Peyer's patch (tissue), 4 donors: ENCODE data around the gene HOXD11. TPM values are rescaled to one million over a fixed set of nuclear protein-coding genes. Genes with fewer than 3 reads are reported as not detected.

Experiments
- DNase-seq, 3 donors: peaks; one replicate each; pipeline ENCODE4 v3.0.0-alpha.2; 2017 to 2019
- H3K27ac ChIP-seq, 4 donors: fragments of 200-600 bp; sonication (generic); one replicate each; pipeline ENCODE4 v1.5.1; 2016 to 2019
- H3K27me3 ChIP-seq, 2 donors: fragments of 200-600 bp; sonication (generic); one replicate each; pipeline ENCODE4 v1.5.1; 2019
- H3K36me3 ChIP-seq, 3 donors: fragments of 200-600 bp; sonication (generic); one replicate each; pipeline ENCODE4 v1.5.1; 2016 to 2019
- H3K4me1 ChIP-seq, 4 donors: fragments of 200-600 bp; sonication (generic); one replicate each; pipeline ENCODE4 v1.5.1; 2016 to 2019
- H3K4me3 ChIP-seq, 4 donors: fragments of 200-600 bp; sonication (generic); 1 replicate in 3 of 4; 2 replicates in 1 of 4; pipeline ENCODE4 v1.5.1; 2016 to 2019; ENCODE audit warnings: mild to moderate bottlenecking in 1 of 4
- H3K9me3 ChIP-seq, 4 donors: fragments of 200-600 bp; sonication (generic); one replicate each; pipeline ENCODE4 v1.5.1; 2016 to 2019; ENCODE audit warnings: mild to moderate bottlenecking in 1 of 4
- CTCF ChIP-seq, 6 experiments: fragments of 450-650 bp in 4 of 6; fragments of 200-600 bp in 2 of 6; sonication (generic) in 1 of 6; IDR thresholded peaks; one replicate each; pipeline ENCODE4 v1.5.1; 2017 to 2019; ENCODE audit warnings: antibody characterized with exemption in 6 of 6, mild to moderate bottlenecking in 3 of 6, moderate library complexity in 1 of 6
- POLR2A ChIP-seq, 2 donors: fragments of 450-650 bp; IDR thresholded peaks; one replicate each; pipeline ENCODE4 v1.5.1; 2017; ENCODE audit warnings: antibody characterized with exemption in 2 of 2, mild to moderate bottlenecking in 2 of 2, moderate library complexity in 2 of 2
- total RNA-seq, 4 donors: library from RNA; depleted of rRNA; stranded (reverse); fragments of >200 nt; gene quantifications; one replicate each; pipeline ENCODE4 v1.1.0, GENCODE V29; 2016

Gene HOXD11
- total RNA-seq, 4 donors from 2014 or later = not detected

- peak overlapping the region; percentile 43 to 83 (median 56) for H3K27ac ChIP-seq
- TF ChIP-seq POLR2A (IDR thresholded peaks at IDR 0.05) (no peak), CTCF (IDR thresholded peaks at IDR 0.05) (no peak)
- no peaks in the 10 kb centered on the region for H3K9me3 ChIP-seq
- H3K4me3 ChIP-seq = peak overlapping the region in 3 of 4 donors; percentile 1 to 67 (median 15)
- peaks cover 0 to 18% (median 0%) of the 10 kb centered on the region in 4 donors for H3K4me1 ChIP-seq
- peak in 1 of 3 donors; percentile 27 for DNase-seq
- H3K36me3 ChIP-seq = no peaks in the 10 kb centered on the region
- H3K27me3 ChIP-seq = no peaks in the 10 kb centered on the region
Measured at GRCh38 chr2:176138526-176138922, 31.4 kb downstream of the HOXD11 start.

- peaks cover 0 to 18% (median 0%) of the 10 kb centered on the region in 4 donors for H3K4me1 ChIP-seq
- DNase-seq = peak in 1 of 3 donors; percentile 27
- no peaks in the 10 kb centered on the region for H3K9me3 ChIP-seq
- peak overlapping the region in 2 of 4 donors; percentile 15 to 67 for H3K4me3 ChIP-seq
- peak overlapping the region; percentile 43 to 83 (median 56) for H3K27ac ChIP-seq
- no peaks in the 10 kb centered on the region for H3K36me3 ChIP-seq
- H3K27me3 ChIP-seq = no peaks in the 10 kb centered on the region
- no peak for TF ChIP-seq POLR2A (IDR thresholded peaks at IDR 0.05)
- no peak for TF ChIP-seq CTCF (IDR thresholded peaks at IDR 0.05)
Measured at GRCh38 chr2:176138923-176139660, 32.0 kb downstream of the HOXD11 start.

GRCh38 chr2:176139661-176140512 is 32.8 kb downstream of the HOXD11 start:
- Histone ChIP-seq H3K27me3 (no peaks in the 10 kb centered on the region), H3K4me1 (peaks cover 0 to 19% (median 0%) of the 10 kb centered on the region in 4 donors), H3K27ac (peak overlapping the region; percentile 43 to 83 (median 56)), H3K9me3 (no peaks in the 10 kb centered on the region), H3K36me3 (no peaks in the 10 kb centered on the region), H3K4me3 (peak overlapping the region; percentile 35 to 82 (median 54))
- TF ChIP-seq POLR2A (IDR thresholded peaks at IDR 0.05) = no peak
- TF ChIP-seq CTCF (IDR thresholded peaks at IDR 0.05) = no peak
- DNase-seq = peak; percentile 15 to 46 (median 44)

- Histone ChIP-seq H3K9me3 (no peaks in the 10 kb centered on the region), H3K4me1 (peaks cover 0 to 27% (median 0%) of the 10 kb centered on the region in 4 donors), H3K4me3 (peak overlapping the region; percentile 35 to 82 (median 54)), H3K27ac (peak overlapping the region; percentile 33 to 83 (median 56)), H3K36me3 (no peaks in the 10 kb centered on the region), H3K27me3 (no peaks in the 10 kb centered on the region)
- TF ChIP-seq CTCF (IDR thresholded peaks at IDR 0.05) (peak; percentile 9 to 96 (median 88)), POLR2A (IDR thresholded peaks at IDR 0.05) (no peak)
- DNase-seq = peak in 2 of 3 donors; percentile 79 to 88
Measured at GRCh38 chr2:176140513-176141317, 33.6 kb downstream of the HOXD11 start.

- Histone ChIP-seq H3K27ac (no peak overlapping the region), H3K9me3 (no peaks in the 10 kb centered on the region), H3K36me3 (no peaks in the 10 kb centered on the region), H3K4me1 (peaks cover 0 to 27% (median 0%) of the 10 kb centered on the region in 4 donors), H3K27me3 (no peaks in the 10 kb centered on the region), H3K4me3 (no peak overlapping the region)
- TF ChIP-seq POLR2A (IDR thresholded peaks at IDR 0.05) (no peak), CTCF (IDR thresholded peaks at IDR 0.05) (no peak)
- no peak for DNase-seq
Measured at GRCh38 chr2:176142281-176142680, 35.2 kb downstream of the HOXD11 start.
